GM21737 (cell line): Measurements from ENCODE around the gene VPS29.
A peak's percentile ranks its signal among the peaks of the same experiment; 100 is the strongest.
"Not testable (repeated sequence)": the region's sequence is repeated elsewhere in the genome, so short reads cannot be mapped to it uniquely, and the experiment has no call there.

Experiments used
- ATAC-seq: cut with Tn5 transposase; IDR thresholded peaks from one replicate; pipeline ENCODE4 v1.9.1; 2021; ENCODE audit warnings: mild to moderate bottlenecking, moderate library complexity; ENCODE audit not compliant: unreplicated experiment

Gene VPS29

DNA sequence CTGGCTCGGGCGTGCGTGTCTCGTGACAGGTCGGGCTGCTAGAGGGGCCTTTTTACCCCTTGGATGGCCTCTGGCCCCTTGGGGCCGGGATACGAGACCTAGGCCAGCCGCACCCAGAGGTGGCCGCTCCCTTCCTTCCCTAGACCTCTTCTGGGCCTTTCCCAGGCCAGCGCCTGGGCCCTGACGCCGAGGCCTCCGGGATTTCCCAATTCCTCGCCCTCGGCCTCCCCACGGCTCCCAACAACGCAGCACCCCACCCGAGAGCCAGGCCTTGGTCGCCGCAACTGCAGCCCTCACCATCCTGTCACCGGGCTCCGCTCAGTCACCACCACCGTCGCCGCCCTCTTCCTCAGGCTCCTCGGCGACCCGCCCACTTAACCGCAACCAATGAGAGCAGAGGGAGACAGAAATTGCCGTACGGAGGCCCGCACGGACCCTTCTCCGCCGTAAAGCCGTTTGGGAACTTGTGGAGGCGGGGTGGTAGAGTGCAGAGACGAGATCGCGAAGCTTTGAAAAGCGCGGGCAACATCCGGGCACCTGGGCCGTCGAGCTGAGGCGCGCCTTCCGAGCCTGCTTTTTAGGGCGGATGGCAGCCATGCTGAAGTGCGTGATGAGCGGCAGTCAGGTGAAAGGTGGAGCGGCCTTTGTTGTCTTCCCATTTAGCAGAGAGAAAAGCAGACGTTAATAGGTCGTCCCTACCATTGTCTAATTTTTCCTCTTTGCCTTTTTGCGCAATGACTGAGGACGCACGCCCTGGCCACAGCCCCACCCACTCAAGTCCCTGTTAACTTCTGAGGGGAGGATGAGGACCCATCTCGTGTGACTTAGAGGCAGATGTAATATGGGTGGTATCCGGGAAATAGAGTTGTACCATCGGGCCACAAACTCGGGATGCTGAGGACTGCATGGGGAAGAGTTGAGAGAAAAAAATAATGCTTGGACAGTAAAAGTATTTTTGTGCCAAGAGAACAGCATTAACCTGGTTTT, at the start of gene VPS29, which contains the start of gene RAD9B:
TSS of gene VPS29 (minus strand) at position 360 of the 987 bp plus-strand sequence. CDS start at position 300, 60 bp downstream.
TSS of gene RAD9B (plus strand) at position 580 of the 987 bp plus-strand sequence. CDS start at position 587, 7 bp downstream.
- ATAC-seq: peak; percentile 90

DNA sequence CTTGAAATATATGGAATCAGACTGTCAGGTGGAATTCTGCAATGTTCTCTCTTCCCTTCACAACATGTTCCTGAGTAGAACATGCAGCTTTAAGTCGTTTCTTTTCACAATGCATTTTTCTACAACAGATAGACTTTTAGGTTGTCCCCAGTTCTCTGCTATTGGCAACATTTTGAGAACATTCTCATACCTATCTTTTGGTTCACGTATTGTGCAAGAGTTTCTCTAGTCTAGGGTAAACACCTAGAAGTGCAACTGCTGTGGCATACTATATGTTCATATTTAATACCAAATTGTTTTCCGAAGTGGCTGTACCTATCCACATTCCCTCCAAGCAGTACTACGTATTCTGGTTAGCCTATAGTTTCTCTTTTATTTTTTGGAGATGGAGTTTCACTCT, 49.1 kb upstream of the VPS29 start:
- no peak for ATAC-seq

DNA sequence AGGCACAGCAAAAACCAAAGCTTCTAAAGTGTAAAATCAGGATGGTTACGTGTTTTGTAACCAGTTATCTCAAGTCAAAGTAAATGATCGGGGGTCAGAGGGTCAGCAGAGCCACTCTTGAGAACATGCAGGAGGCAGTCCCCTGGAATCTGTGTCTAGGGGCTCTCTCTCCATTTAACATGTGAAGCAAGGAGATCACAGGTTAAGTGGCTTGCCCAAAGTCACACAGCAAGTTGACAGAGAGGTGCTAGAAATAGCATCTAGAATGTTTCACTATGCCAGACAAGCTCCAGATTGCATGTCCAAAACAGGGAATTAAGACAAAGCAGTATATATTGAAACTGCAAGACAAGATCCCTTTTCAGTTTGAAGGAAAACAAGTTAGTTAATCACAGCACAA, 47.8 kb upstream of the VPS29 start:
- ATAC-seq: no peak

DNA sequence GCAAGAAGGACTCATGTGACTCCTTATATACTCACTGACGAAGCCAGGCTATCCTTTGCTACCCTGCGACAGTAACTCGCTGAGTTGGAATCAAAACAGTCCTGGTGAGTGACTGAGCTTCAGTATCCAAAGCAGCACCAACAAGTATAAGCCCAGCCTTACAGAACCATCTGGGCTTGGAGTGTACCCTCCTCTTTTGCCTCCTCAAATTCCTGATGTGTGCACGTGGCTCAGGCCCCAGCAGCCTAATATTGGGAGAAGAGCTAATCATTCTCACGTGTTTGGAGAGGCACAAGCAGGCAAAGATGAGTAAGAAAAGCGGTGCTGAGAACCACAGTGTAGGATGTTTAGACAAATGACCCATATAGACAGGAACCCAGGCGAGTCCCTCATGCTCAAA, 46.8 kb upstream of the VPS29 start:
- ATAC-seq: no peak

DNA sequence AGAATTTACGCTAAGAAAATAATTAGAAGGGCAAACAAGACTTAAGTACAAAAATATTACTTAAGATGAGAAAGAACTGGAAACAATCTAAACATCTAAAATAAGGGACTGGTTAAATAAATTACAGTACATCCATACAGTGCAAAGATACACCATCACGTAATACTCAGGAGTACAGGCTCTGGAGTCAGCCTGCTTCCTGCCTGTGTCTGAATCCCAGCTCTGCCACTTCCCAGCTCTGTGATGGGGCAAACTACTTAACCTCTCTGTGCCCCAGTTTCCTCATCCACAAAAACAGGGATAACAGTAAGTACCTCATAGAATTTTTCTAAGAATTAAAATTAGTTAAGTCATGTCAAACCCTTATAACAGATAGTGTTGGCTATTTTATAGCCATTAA, 45.2 kb upstream of the VPS29 start:
- ATAC-seq: no peak

DNA sequence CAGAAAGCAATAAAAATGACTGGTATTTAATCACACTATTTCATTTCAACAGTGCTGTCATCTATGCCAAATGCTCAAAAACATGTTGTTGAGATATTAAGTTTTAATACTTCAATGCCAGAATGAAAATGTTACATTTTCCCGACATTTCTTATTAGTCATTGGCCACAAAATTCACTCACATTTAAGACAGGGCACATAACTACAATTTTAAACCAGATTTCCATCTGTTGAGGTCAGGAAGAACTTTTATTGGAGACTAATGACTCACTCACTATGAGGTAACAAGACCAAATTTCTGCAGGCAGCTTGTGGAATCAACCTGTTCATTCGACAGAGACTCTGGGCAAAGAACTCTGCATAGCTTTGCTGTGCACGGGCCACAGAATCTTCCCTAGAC, 44.4 kb upstream of the VPS29 start:
- ATAC-seq: no peak

DNA sequence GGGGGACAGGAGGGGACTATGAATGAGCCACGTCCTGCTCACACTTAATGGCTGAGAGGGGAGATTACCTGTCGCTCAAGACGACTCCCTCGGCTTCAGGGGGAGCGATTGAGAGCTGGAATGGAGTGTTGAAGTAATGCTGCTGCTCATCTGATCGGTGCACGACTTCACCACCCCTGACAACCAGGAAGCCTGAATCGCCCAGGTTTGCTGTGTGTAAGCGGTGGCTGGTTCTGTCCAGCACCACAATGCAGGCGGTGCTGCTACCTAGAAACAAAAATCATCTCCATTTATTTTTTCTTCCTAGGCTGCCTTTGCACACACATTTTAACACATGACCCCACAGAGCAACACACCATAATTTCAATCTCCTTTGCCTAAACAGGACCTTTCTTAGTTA, 43.9 kb upstream of the VPS29 start:
- no peak for ATAC-seq

DNA sequence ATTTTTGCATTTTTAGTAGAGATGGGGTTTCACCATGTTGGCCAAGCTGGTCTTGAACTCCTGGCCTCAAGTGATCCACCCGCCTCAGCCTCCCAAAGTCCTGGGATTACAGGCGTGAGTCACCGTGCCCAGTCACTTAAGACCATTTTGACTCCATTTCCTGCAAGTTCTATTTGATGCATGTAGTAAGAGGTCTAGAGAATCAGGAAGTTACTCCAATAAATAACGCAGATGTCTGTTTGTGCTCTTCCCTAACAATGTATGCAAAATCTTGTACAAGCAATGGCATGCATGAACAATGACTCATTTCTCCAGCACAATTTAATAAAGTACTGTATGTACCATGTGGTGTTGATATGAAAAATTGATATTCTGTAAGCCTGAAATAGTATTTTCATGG, 43.3 kb upstream of the VPS29 start:
- not testable (repeated sequence) for ATAC-seq

DNA sequence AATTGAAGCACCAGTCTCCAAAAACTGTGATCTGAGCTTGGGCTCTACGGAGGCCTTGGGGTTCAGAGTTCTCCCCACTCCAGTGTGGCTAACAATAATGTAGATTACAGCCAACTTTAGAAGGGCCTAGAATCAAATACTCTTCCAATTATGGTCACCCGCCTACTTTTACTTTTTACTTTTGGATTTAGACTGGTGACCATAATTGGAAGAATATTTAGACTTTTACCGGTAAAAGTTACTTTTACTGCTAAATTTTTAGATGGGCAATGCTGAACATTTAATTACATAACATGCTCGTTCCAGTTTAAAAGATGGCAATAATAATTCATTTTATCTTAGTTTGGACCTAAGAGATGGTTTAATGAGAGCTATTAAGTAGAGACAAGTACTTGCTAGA, 42.1 kb upstream of the VPS29 start:
- no peak for ATAC-seq

DNA sequence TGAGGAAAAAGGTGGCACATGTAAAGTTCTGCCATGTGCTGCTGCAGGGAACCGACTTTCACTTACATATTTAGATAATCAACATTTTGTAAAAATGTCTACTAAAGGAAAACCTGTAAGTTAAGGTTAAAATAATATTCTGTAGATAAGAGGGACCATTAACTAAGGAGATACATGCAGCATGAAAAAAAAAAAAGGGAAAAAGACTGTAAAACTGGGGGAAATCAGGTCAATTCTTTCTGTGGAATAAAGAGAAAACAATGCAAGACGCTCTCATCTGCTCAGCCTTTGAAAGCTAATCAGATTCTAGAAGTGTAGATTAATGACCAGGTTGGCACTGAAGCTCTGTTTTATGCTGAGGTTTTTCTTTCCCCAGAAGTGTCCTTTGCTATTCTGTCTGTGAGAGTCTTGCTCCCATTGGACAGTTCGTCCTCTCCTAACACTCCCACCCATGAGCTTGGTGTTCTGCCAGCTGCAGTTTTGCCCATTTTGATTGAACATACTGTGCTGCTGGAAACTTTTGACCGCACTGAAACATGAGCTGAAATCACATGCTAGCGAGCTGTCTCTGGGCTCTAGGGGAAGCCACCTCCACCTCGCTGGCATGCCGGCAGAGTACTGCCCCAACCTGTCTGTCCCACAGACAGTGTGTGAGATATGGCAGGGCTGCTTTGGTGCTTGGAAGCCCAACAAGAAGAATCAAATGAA, 41.5 kb upstream of the VPS29 start:
- ATAC-seq: no peak

DNA sequence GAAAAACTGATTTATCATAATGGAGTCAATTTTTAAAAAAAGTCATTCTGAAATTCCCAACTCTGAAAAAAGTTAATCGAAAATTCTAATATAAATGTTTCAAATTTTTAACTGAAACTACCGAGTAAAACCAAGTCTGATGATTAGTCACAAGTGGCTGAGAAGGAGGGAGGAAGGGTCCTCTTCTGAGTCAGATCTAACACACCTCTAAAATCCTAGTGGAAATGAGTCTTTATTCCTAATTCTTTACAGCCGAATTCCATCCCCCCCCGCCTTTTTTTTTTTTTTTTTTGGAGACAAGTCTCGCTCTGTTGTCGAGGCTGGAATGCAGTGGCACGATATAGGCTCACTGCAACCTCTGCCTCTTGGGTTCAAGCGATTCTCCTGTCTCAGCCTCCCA, 38.1 kb upstream of the VPS29 start:
- no peak for ATAC-seq

DNA sequence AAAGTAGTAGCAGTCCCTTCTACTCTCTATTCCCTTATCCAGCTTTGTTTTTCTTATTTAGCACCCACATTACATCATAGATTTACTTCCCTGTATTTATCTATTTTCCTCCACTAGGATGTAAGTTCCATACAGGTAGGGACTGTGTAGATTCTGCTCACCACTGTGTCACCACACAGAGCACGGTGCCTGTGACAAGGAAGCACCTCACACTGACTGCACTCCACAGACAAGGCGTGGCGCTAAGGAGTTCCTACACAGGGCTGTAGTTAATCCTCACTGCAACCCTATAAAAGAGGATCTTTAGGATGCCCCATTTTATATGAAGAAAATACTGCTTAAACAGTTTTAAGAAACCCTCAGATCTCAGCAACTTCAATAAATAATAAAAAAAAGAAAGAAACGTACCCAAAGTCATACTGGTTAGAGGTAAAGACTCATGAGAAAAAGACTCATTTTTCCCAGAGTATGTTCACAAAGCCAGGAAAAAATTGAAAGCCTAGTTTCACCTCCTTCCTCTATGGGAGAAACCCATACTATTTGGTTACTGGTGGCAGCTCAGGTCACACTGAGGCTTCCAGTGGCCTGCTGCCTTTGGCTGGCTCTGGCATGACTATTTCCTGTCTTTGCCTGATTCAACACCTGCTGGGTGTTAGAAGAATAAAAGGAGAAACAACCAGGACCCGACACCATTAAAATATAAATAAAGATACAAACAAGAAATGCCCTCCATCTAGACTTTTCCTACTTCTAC, 37.1 kb upstream of the VPS29 start:
- no peak for ATAC-seq

DNA sequence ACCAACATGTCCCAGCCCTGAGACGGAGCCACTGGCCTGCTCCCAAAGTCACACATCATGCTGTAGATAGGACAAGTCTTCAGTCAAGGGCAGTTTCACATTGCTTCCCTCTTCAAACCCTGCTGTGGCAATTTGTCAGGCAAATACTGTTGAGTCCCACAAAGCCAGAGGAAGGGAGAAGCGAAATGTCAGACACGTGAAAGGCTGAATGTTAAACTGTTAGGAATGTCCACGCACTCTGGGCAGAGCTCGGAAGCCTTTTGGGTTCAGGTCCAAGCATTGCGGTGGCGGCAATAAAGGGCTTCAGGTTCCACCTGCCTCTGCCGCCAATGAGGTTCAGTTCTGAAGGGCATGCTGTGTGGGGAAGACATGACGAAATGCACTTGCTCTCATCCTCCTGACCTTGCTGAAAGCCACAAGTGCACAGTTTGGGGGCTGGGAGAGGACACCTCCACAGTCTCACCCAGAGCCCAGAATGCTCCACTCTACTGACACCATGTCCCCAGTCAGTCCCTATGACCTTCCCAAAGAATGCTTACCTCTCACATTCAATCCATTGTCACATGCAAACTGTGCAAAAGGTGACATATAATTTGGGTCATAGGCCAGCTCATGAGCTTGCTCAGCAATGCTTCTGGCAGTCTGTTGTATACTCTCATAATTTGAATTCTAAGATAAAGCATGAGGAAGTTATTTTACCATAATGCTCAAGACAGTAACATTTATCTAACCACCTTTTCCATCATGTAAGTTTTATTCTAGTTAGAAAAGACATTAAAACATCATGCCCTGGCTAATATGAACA, 35.9 kb upstream of the VPS29 start:
- no peak for ATAC-seq

DNA sequence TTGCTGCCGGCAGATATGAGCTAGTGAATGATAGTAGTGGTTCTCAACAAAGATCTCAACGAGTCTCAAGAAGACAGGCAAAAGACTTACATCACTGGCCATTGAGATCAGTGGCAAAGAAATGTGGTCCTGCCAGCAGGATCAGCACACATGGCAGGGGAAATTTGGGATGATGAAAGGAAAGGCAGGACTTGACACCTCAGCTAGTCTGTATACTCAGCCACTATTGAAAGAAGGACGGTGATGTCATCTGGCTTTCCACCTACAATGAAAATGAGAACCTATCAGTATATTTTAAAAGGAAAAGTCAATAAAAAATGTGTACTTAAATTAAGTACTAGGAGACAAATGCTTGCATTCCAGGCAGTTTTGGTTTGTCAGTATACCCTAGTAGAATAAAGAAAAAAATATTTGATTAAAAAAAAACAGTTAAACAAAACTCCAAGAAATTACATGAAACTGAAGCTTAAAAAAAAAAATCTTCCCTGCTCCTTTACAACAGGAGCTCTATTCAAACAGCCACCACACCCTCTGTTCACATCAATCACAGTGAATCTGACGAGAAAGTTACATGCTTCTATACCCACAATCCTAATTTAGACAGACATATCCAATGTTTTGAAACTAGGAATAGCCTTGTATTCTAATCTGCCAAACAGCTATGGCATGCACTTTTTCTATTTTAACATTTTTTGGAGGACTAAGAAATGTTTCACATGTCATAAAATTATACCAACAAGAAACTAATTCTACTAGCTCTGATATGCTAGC, 35.1 kb upstream of the VPS29 start:
- no peak for ATAC-seq

DNA sequence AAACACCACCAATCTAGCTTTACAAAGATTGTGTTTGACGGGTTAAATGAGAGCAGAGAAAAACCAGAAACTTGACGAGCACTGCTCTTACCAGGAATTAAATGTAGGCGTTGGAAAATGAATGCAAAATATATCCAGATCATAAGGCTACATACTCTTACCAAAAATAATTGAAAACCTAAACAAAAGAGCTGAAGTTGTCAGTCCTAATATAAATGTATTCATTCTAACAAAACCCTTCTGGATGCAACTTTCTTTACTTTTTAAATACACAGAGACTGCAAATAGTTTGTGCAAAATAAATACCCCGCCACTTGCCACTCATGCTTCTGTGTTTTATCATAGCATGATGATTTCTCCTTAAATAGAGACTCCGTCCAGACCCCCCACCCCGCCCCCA, 32.9 kb upstream of the VPS29 start:
- ATAC-seq: no peak

DNA sequence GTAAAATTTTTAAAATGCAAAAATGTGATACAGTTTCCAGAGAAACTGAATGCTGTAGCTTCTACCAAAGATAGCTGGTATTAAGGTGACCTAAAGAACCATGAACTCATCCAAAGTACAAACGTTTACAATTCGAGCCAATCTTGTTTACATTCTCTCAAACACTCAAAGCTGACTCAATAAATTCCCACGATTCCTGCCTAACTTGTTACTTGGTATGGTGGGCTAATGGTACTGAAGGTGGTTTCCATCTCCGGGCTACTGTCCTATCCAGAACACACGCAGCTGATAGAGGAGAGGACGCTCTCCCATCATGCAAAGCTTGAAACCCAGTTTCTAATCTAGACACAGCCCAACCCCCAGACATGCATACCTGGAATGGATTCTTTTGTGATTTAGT, 31.7 kb upstream of the VPS29 start:
- no peak for ATAC-seq

DNA sequence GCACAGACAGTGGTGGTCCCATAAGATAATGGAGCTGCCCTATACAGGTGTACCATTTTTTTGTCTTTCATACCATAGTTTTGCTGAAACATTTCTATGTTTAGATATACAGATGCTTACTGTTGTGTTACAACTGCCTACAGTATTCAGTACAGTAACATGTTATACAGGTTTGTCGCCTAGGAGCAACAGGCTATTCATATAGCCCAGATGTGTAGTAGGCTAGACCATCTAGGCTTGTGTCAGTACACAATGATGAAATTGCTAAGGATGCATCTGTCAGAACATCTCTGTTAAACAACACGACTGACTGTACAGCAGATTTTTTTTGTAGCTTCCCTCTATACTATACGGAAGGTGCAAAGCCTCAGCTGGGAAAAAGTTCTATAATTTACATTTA, 30.7 kb upstream of the VPS29 start:
- no peak for ATAC-seq

DNA sequence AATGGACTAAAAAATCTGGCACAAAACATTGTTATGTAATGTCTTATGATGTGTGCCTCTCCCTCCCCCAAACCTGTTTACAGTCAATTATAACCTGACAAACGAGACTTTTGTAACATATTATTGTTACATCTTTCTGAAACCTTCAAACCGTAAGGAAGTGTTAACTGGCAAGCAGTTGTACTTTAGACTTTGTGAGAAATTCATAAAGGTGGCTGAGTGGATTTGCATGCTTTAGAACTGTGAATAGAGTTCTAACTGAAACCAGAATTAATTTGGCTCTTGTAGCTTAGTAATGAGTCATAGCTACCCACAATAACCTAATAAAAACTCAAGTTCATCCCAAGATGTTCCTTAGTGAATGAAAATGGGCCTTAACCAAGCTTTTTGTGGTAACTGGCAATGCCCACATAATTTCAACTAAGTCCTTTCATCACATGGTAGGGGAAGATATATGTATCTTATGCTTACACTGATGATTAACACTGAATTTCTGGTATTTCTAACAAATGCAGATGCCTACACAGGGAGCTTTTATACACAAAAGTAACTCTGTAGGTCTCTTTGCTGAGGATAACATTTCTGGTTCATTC, 29.9 kb upstream of the VPS29 start:
- ATAC-seq: peak; percentile 84

DNA sequence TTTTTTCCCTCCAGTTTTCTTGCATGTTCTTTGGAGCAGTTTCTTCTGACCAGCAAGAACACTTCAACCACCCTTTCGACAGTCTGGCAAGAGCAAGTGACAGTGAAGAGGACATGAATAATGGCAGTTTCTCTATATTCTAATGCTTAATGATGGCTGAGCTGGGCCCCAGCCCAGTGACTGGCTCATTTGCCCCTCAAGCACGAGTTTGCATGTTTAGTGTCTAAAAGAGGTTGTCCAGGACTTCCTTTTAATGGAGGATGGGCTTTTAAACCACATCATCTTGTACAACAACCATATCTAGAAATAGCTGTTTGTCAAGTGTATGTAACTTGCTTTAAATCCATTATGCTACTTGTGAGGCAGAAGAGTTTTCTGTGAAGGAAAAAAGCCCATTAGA, 28.6 kb upstream of the VPS29 start:
- ATAC-seq: no peak
